Measurements from ENCODE around the gene ERCC1. TPM values are rescaled to one million over a fixed set of nuclear protein-coding genes. Genes with fewer than 3 reads are reported as not detected.
A peak's percentile ranks its signal among the peaks of the same experiment; 100 is the strongest.

ERCC1 gene
- total RNA-seq, 1 donor, result 96.3 TPM

DNA sequence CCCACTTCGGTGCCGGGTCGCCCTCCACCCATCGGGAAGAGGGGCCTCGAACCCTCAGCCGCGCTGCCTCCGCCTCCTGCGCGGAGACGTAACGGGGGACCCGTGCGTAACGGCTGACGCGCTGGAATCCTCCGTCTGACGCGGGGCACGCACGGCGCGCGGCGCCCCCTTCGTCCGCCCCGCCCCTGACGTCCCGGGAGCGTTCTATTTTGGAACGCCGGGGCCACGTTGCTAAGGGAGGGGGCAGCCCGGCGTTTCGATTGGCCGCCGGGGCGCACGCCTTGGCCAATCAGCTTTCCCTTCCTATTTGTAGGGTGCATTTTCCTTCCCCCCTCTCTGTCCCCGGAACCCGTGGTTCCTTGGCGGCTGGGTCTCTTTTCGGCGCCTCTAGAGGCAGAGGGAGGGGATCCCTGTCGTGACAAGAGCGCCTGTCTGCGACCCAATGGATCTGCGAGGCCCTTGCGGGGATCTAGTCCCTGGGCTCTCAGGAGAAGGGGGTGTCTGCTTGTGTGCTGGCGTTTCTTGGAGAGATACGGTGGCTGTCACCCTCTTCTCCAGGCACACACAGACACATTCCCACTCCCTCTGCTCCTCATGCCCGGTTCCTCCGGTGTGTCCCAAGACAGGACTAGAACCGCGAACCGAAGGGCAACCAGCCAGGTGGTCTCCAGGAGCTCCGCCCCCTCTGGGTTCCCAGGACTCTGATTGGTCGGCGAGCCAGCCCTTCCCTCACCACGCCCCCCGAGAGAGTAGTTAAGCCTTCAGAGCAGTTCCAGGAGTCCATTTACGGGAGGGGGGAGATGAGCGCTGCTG is 45.6 kb upstream of the ERCC1 start:
- Histone ChIP-seq H3K36me3 (ENCODE audit: insufficient read depth, low read length) (peaks cover 8% of the 10 kb centered on the region), H3K4me2 (ENCODE audit: insufficient read depth, low read length) (peak overlapping the region; percentile 100), H3K4me3 (ENCODE audit: insufficient read depth, low read length) (peak overlapping the region; percentile 95), H4K20me1 (ENCODE audit: insufficient read depth, low read length) (peaks cover 5% of the 10 kb centered on the region), H3K27ac (ENCODE audit: low read depth, low read length) (peak overlapping the region; percentile 97), H3K9me3 (ENCODE audit: low read depth, low read length) (no peaks in the 10 kb centered on the region), H2AFZ (ENCODE audit: low read length) (no peak overlapping the region), H3K79me2 (ENCODE audit: insufficient read depth, low read length) (peaks cover 45% of the 10 kb centered on the region), H3K27me3 (ENCODE audit: insufficient read depth, low read length) (no peaks in the 10 kb centered on the region), H3K4me1 (ENCODE audit: insufficient read depth, low read length) (peaks cover 21% of the 10 kb centered on the region)
- TF ChIP-seq, protein P1, sequence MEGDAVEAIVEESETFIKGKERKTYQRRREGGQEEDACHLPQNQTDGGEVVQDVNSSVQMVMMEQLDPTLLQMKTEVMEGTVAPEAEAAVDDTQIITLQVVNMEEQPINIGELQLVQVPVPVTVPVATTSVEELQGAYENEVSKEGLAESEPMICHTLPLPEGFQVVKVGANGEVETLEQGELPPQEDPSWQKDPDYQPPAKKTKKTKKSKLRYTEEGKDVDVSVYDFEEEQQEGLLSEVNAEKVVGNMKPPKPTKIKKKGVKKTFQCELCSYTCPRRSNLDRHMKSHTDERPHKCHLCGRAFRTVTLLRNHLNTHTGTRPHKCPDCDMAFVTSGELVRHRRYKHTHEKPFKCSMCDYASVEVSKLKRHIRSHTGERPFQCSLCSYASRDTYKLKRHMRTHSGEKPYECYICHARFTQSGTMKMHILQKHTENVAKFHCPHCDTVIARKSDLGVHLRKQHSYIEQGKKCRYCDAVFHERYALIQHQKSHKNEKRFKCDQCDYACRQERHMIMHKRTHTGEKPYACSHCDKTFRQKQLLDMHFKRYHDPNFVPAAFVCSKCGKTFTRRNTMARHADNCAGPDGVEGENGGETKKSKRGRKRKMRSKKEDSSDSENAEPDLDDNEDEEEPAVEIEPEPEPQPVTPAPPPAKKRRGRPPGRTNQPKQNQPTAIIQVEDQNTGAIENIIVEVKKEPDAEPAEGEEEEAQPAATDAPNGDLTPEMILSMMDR (IDR thresholded peaks at IDR 0.05; ENCODE audit: extremely low read depth, low read depth, low read length), result no peak
- peak; percentile 99 for DNase-seq (ENCODE audit: insufficient read length, low spot score, missing footprints)

DNA sequence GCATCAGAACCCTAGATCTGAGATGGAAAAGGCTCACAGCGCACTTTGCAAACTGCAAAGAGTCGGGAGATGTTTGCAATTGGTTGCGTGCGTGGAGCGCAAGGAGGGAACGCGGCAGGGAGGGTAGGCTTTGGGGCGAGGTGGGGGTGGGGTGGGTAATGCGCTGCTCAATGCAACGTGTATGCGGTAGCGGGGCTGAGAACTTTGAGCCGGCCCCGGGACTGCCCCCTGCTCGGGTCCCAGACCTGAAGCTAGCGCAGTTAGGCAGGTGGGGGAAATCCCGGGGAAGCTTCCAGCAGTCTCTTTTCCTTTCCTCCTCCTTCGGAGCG is 45.0 kb upstream of the ERCC1 start:
- H2AFZ ChIP-seq (ENCODE audit: low read length), result no peak overlapping the region
- peaks cover 41% of the 10 kb centered on the region for H3K79me2 ChIP-seq (ENCODE audit: insufficient read depth, low read length)
- H3K9me3 ChIP-seq (ENCODE audit: low read depth, low read length), result no peaks in the 10 kb centered on the region
- peaks cover 5% of the 10 kb centered on the region for H4K20me1 ChIP-seq (ENCODE audit: insufficient read depth, low read length)
- peaks cover 21% of the 10 kb centered on the region for H3K4me1 ChIP-seq (ENCODE audit: insufficient read depth, low read length)
- DNase-seq (ENCODE audit: insufficient read length, low spot score, missing footprints), result peak; percentile 90
- H3K4me2 ChIP-seq (ENCODE audit: insufficient read depth, low read length), result peak overlapping the region; percentile 100
- H3K27me3 ChIP-seq (ENCODE audit: insufficient read depth, low read length), result no peaks in the 10 kb centered on the region
- TF ChIP-seq, protein P1 (IDR thresholded peaks at IDR 0.05; ENCODE audit: extremely low read depth, low read depth, low read length), result no peak
- peaks cover 8% of the 10 kb centered on the region for H3K36me3 ChIP-seq (ENCODE audit: insufficient read depth, low read length)
- H3K27ac ChIP-seq (ENCODE audit: low read depth, low read length), result peak overlapping the region; percentile 97
- H3K4me3 ChIP-seq (ENCODE audit: insufficient read depth, low read length), result peak overlapping the region; percentile 95

DNA sequence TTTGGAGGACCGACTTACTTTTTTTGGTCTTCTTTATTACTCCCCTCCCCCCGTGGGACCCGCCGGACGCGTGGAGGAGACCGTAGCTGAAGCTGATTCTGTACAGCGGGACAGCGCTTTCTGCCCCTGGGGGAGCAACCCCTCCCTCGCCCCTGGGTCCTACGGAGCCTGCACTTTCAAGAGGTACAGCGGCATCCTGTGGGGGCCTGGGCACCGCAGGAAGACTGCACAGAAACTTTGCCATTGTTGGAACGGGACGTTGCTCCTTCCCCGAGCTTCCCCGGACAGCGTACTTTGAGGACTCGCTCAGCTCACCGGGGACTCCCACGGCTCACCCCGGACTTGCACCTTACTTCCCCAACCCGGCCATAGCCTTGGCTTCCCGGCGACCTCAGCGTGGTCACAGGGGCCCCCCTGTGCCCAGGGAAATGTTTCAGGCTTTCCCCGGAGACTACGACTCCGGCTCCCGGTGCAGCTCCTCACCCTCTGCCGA is 44.5 kb upstream of the ERCC1 start:
- H3K27ac ChIP-seq (ENCODE audit: low read depth, low read length), result peak overlapping the region; percentile 97
- H3K9me3 ChIP-seq (ENCODE audit: low read depth, low read length), result no peaks in the 10 kb centered on the region
- no peak overlapping the region for H2AFZ ChIP-seq (ENCODE audit: low read length)
- peak overlapping the region; percentile 100 for H3K4me2 ChIP-seq (ENCODE audit: insufficient read depth, low read length)
- peak overlapping the region; percentile 95 for H3K4me3 ChIP-seq (ENCODE audit: insufficient read depth, low read length)
- TF ChIP-seq, protein P1 (IDR thresholded peaks at IDR 0.05; ENCODE audit: extremely low read depth, low read depth, low read length), result no peak
- H3K79me2 ChIP-seq (ENCODE audit: insufficient read depth, low read length), result peaks cover 36% of the 10 kb centered on the region
- peaks cover 21% of the 10 kb centered on the region for H3K4me1 ChIP-seq (ENCODE audit: insufficient read depth, low read length)
- peaks cover 5% of the 10 kb centered on the region for H4K20me1 ChIP-seq (ENCODE audit: insufficient read depth, low read length)
- peaks cover 8% of the 10 kb centered on the region for H3K36me3 ChIP-seq (ENCODE audit: insufficient read depth, low read length)
- H3K27me3 ChIP-seq (ENCODE audit: insufficient read depth, low read length), result no peaks in the 10 kb centered on the region
- peak; percentile 72 for DNase-seq (ENCODE audit: insufficient read length, low spot score, missing footprints)

DNA sequence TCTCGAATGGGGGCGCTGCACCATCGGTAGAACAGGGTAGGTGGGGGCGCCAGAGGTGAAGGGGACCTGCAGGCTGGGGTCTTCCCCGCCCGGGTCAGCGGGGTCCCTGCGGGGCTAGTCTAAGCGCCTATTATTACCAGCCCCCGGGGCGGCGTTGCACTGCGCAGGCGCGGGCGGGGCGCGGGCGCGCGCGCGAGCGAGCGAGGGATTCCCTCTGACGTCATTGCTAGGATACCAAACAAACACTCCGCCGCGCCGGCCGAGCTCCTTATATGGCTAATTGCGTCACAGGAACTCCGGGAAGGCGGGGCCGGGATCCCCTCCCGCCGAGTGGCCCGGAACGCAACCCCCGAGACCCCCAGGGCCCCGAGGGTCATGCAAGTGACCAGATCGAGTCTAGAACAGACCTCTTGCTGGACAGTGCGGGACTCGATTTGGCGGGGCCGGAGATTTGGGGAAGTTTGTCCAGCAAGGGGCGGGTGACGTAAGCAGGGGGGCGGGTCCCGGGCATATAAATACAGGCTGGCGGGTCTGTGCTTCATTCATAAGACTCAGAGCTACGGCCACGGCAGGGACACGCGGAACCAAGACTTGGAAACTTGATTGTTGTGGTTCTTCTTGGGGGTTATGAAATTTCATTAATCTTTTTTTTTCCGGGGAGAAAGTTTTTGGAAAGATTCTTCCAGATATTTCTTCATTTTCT is 43.9 kb upstream of the ERCC1 start, which contains the start of gene FOSB:
TSS of gene FOSB (plus strand) at position 541 of the 703 bp plus-strand sequence. CDS start 591 bp downstream, outside the sequence.
- peak; percentile 99 for DNase-seq (ENCODE audit: insufficient read length, low spot score, missing footprints)
- Histone ChIP-seq H2AFZ (ENCODE audit: low read length) (peak within 1 kb of the TSS; percentile 89), H3K9me3 (ENCODE audit: low read depth, low read length) (no peaks in the 10 kb centered on the region), H3K36me3 (ENCODE audit: insufficient read depth, low read length) (peaks cover 8% of the 10 kb centered on the region), H3K79me2 (ENCODE audit: insufficient read depth, low read length) (peaks cover 32% of the 10 kb centered on the region), H3K27me3 (ENCODE audit: insufficient read depth, low read length) (no peaks in the 10 kb centered on the region), H3K4me1 (ENCODE audit: insufficient read depth, low read length) (peaks cover 21% of the 10 kb centered on the region), H4K20me1 (ENCODE audit: insufficient read depth, low read length) (peaks cover 5% of the 10 kb centered on the region), H3K27ac (ENCODE audit: low read depth, low read length) (peak within 1 kb of the TSS; percentile 97), H3K4me3 (ENCODE audit: insufficient read depth, low read length) (peak within 1 kb of the TSS; percentile 95), H3K4me2 (ENCODE audit: insufficient read depth, low read length) (peak within 1 kb of the TSS; percentile 100)
- TF ChIP-seq, protein P1 (IDR thresholded peaks at IDR 0.05; ENCODE audit: extremely low read depth, low read depth, low read length), result no peak
